NCI-H1436 treated with DMSO at 0.1 percent for 48 hours (cell line): ENCODE measurements around the gene PRR5L.

Experiments
- DNase-seq: peaks from one replicate; lab custom pipeline; 2025; lab: John Stamatoyannopoulos, UW

PRR5L gene

GRCh38 chr11:36376888-36377758, 81.0 kb downstream of the PRR5L start:
- no peak for DNase-seq

GRCh38 chr11:36377759-36378564, 81.9 kb downstream of the PRR5L start:
- DNase-seq: no peak

GRCh38 chr11:36379653-36380052, 83.6 kb downstream of the PRR5L start:
- no peak for DNase-seq

- DNase-seq: no peak
These were observed 84.4 kb downstream of the PRR5L start for GRCh38 chr11:36380296-36381014.

GRCh38 chr11:36381015-36381360, 84.9 kb downstream of the PRR5L start:
- no peak for DNase-seq

GRCh38 chr11:36383195-36383594, 87.1 kb downstream of the PRR5L start:
- DNase-seq: no peak

GRCh38 chr11:36385121-36385970, 89.3 kb downstream of the PRR5L start:
- DNase-seq: no peak

GRCh38 chr11:36386411-36386810, 90.3 kb downstream of the PRR5L start:
- no peak for DNase-seq

- no peak for DNase-seq
These were observed 92.0 kb downstream of the PRR5L start for GRCh38 chr11:36388071-36388470.

GRCh38 chr11:36388951-36389350, 92.9 kb downstream of the PRR5L start:
- DNase-seq: no peak

GRCh38 chr11:36389811-36390210, 93.7 kb downstream of the PRR5L start:
- DNase-seq: no peak

- no peak for DNase-seq
These were observed 94.9 kb downstream of the PRR5L start for GRCh38 chr11:36390963-36391471.

- no peak for DNase-seq
These were observed 96.1 kb downstream of the PRR5L start for GRCh38 chr11:36392196-36392595.

- no peak for DNase-seq
These were observed 98.0 kb downstream of the PRR5L start for GRCh38 chr11:36394056-36394455.

- no peak for DNase-seq
These were observed 98.8 kb downstream of the PRR5L start for GRCh38 chr11:36394926-36395325.

- no peak for DNase-seq
These were observed 100.1 kb downstream of the PRR5L start for GRCh38 chr11:36395978-36396736.

- DNase-seq: no peak
These were observed 102.3 kb downstream of the PRR5L start for GRCh38 chr11:36398231-36398953.

GRCh38 chr11:36399236-36399635, 103.1 kb downstream of the PRR5L start:
- no peak for DNase-seq

GRCh38 chr11:36399745-36400144, 103.7 kb downstream of the PRR5L start:
- DNase-seq: no peak
